ENCODE results near the gene ABCC10.
"Not testable (repeated sequence)": the region's sequence is repeated elsewhere in the genome, so short reads cannot be mapped to it uniquely, and the experiment has no call there.

Gene ABCC10

DNA sequence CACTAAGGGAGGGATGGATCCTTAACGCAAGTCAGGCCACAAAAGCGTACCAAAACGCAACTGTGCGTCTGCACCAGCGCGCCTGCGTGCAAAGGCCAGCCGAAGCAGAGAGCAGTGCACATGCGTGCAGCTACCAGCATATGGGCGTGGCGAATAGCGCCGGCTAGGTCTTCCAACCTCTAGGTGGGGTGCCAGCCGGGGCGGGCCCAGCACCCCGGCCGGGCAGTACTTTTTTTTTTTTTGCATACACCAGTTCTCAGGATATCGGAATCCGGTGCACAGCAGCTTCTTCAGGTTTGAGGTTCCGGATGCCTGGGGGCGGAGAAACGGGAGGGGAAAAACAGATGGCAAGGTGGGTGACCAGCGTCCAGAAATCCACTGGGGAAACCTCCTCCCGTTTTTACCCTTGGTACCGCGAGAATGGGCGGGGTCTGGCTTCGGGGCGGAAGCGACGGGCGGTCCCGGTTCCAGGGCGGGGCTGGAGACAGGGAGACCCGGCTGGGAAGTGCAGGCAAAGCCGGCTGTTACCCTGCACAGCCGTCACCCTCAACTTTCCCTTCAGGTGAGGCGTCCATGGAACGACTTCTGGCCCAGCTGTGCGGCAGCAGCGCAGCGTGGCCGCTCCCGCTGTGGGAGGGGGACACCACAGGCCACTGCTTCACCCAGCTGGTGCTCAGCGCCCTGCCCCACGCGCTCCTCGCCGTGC, at the start of gene ABCC10:
ABCC10 (plus strand) TSS at position 136 of the 706 bp plus-strand sequence; CDS start at position 574, 438 bp downstream.
- peak; percentile 93 for DNase-seq

GRCh38 chr6:43377710-43378229, 49.6 kb upstream of the ABCC10 start:
- DNase-seq: no peak

DNA sequence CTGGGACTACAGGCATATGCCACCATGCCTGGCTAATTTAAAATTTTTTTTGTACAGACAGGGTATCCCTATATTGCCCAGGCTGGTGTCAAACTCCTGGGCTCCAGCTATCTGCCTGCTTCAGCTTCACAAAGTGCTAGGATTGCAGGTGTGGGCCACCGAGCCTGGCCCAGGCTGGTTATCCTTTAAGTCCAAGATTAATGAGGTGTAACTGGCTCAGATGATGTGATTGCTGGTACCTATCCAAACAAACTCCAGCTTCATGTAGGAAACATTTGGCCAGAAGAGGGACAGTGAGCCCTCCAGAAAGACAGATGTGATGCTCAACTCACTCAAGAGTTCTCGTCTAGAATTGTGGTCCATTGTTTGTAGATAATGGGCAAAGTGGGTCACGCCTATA, 48.7 kb upstream of the ABCC10 start:
- DNase-seq: no peak

- not testable (repeated sequence) for DNase-seq
Observed at GRCh38 chr6:43380858-43381257, 46.5 kb upstream of the ABCC10 start.

DNA sequence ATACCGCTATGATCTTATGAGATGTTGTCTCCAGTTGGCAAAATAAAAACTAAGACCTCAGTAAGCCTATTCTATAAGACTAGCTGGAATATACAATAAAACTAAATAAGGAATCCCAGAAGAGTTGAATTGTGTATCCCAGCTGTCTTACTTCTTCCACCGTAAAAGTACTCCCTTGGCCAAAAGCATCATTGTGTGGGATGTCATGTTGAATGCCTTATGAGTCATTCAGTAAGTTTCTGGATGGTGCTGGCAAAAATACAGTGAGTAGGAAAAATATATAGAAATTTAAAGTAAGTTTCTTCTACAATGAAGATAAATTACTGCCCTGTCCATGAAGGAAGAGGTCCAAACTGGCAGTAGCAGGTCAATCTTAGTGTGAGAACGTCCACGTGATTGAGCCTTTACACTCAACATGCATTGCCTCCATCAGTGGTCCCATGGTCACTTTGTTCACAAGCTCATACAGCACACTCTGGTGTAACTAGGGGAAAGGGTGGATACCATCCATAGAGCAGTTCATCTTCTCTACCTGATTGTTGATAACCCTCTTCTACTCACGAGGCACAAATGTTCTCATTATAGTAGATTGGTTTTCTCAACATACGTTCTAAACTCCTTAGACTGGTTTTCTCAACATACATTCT, 44.2 kb upstream of the ABCC10 start:
- DNase-seq: no peak

GRCh38 chr6:43386492-43386891, 40.8 kb upstream of the ABCC10 start:
- no peak for DNase-seq

DNA sequence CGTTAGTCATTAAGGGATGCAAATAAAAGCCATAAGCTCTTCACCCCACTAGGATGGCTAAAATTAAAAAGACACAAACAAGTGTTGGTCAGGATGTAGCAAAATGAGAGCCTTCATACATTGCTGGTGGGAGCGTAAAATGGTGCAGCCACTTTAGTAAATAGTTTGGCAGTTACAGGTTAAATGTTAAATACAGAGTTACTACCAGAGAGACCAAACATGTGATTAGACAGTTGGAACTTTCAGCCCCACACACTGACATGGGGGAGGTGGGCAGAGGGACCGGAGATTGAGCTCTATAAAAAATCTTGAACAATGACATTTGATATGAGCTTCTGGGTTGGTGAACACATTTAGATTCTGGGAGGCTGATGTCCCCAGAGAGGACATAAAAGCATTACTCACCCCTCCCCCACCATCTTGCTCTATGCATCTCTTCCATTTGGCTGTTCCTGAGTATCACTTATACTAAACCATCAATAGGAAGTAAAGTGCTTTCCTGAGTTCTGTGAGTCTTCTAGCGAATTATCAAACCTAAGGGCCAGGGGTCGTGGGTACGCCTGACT, 37.5 kb upstream of the ABCC10 start:
- no peak for DNase-seq

DNA sequence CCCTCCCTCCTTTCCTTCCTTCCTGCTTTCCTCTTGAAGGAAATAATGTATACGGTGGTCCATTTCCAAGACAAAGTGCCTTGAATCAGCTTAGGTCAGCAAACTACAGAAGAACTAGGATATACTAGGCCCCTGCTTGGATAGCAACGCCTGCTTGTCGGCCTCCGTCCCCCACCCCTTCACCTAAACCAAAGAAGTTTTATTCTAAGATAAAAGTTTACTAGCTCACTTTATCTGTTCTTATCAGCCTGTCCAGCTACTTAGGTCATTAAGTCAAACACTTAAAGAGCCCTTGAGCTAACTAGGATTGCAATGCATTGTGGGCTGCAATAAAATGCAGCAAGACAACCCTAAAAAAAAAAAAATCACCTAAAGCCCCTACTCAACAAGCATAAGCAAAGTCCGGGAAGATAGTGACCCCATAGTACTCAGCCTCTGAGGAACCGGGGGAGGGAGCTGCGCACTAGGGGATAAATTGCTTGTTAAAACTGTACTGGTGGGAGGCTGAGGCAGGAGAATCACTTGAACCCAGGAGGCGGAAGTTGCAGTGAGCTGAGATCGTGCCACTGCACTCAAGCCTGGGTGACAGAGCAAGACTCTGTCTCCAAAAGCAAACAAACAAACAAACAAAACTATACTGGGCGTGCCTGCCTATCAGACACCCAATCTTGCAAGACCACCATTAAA, 36.4 kb upstream of the ABCC10 start:
- DNase-seq: not testable (repeated sequence)

DNA sequence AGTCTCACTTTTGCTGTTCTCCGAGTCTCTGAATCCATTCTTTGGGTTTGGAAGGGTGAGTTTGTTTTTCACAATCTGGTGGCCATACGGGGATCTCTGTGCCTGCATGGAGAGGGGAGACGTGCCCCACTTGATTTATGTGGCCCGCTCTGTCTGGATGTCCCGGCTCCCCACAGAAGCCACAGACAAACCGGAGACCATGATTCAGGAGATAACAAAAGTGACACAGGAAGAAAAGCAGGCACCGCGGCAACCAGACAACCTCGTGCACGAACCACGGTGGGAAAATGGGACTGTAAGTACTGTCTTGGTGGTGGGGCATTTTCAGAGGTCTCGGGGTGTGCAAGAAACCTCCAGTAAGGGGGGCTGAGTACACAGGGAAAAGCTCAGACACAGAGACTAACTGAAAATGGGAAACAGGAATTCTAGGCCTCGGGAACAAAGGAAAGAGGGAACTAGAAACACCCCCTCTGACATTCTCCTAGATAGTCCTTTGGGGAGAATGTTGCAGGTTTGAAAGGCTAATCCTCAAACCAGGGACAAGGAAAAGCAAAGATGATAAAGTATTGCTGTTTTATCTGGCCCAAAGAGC, 35.8 kb upstream of the ABCC10 start:
- DNase-seq: no peak

GRCh38 chr6:43393133-43393532, 34.2 kb upstream of the ABCC10 start:
- DNase-seq: not testable (repeated sequence)

GRCh38 chr6:43393602-43394001, 33.7 kb upstream of the ABCC10 start:
- no peak for DNase-seq

GRCh38 chr6:43394982-43395381, 32.4 kb upstream of the ABCC10 start:
- no peak for DNase-seq

DNA sequence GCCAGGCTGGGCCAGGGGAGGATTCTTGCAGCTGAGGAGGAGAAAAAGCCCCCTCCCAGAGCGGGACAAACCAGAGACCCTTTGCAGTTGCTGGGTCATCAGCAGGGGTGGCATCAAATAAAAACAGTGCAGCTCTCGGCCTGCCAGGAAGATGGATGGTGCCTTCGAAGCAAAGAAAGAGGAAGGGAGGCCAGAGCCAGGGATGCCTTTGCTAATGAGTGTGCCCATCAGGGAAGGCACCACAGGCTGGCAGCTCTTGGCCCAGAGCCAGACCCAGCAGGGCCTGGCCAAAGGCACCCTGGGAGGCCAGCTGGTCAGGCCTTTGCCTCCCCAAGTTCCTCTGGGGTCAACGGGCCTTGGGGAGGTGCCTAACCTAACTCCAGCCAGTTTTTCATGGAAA, 31.6 kb upstream of the ABCC10 start:
- no peak for DNase-seq

GRCh38 chr6:43396408-43397149, 30.8 kb upstream of the ABCC10 start:
- DNase-seq: no peak

DNA sequence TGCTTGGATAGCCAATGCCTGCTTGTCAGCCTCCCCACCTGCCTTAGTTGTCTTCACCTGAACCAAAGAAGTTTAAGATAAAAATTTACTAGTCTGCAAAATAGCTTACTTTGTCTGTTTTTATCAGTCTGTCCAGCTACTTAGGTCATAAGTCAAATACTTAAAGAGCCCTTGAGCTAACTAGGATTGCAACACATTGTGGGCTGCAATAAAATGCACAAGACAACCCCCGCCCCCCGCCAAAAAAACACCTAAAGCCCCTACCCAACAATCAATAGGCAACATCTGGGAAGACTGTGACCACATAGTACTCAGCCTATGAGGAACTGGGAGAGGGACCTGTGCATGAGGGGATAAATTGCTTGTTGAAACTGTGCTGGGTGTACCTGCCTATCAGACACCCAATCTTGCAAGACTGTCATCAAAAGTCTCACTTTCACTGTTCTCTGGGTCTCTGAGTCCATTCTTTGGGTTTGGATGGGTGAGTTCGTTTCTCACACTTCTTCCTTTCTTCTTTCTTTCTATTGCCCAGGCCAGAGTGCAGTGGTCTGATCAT, 27.3 kb upstream of the ABCC10 start:
- no peak for DNase-seq

- DNase-seq: no peak
Observed at GRCh38 chr6:43401730-43402129, 25.6 kb upstream of the ABCC10 start.

- DNase-seq: no peak
Observed at GRCh38 chr6:43402820-43403219, 24.5 kb upstream of the ABCC10 start.

DNA sequence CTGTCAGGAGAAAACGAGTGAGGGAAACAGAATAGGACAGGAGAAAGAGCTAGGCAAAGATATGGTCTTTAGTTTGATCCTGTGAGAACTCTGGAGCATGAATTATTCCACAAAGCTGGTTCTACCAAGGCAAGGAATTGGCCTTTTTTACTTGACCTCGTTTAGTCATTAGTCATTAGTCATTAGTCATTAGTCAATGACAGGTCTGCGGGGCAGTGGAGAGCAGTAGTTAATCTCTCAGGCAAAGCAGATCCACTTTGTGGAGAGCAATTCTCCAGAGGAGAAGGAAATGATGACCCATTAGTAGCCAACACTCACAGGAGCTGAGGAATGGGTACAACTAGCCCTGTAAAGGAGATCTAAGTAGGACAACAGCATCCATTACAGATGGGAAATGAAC, 22.0 kb upstream of the ABCC10 start:
- no peak for DNase-seq

DNA sequence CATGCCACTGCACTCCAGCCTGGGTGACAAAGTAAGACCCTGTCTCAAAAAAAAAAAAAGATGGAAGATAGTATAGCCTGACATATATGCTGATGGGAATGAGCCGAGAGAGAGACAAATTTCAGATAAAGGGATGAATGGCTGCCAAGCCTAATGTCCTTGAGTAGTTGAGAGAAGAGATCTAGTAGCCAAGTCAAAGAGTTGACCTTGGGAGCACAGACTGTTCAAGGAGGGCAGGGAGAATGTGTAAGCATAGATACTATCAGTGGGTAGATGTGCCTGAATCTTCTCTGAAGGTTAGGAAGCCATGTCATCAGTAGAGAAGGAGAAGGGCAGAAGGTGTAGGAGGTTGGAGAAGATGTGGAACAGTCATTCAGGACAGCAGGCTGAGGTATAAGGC, 20.0 kb upstream of the ABCC10 start:
- DNase-seq: no peak

GRCh38 chr6:43408259-43408658, 19.1 kb upstream of the ABCC10 start:
- DNase-seq: no peak

GRCh38 chr6:43410776-43411175, 16.6 kb upstream of the ABCC10 start:
- not testable (repeated sequence) for DNase-seq

GRCh38 chr6:43412541-43412940, 14.8 kb upstream of the ABCC10 start:
- no peak for DNase-seq

Data from NCI-H2029 (cell line).